ENCODE data around the gene EGFL7. TPM values are rescaled to one million over a fixed set of nuclear protein-coding genes. Genes with fewer than 3 reads are reported as not detected.

The EGFL7 gene
- total and polyA plus RNA-seq, 10 of the 15 experiments (the other 5 are each of a cell fraction or from before 2014, with no cell fraction given): 0.06 to 0.46 (median 0.19) TPM; not detected in 5

GRCh38 chr9:136630662-136630992, 32.1 kb upstream of the EGFL7 start:
- in situ Hi-C loops (cut with MboI): no loop called here
- WGBS (ENCODE audit: insufficient coverage, insufficient replicate concordance, low lambda C conversion rate, missing lambda C conversion rate): 57% methylated on average over 11 of the region's 12 CpGs

More at GRCh38 chr9:136630662-136630992, 32.1 kb upstream of the EGFL7 start:
- DNase-seq (ENCODE audit: low read depth, low spot score) (no peak), FAIRE-seq (no peak), ATAC-seq (no peak)
- ChIA-PET POLR2A (no interaction called here), RAD21 (ENCODE audit: unreplicated experiment) (interaction anchor here (7.7 kb wide), 1 partner anchor 144 kb away, joined by 126 read pairs; no protein-coding TSS in a partner anchor), SMC1A (ENCODE audit: uncharacterized antibody, unreplicated experiment) (interaction anchor here (1.0 to 1.8 kb wide), 3 partner anchors 24 to 142 kb away, joined by 3 to 14 read pairs (median 10); no protein-coding TSS in a partner anchor), CTCF (interaction anchor here (0.8 to 8.5 kb wide), 3 partner anchors 52 to 143 kb away, joined by 4 to 223 read pairs (median 10); no protein-coding TSS in a partner anchor)
- no peak overlapping the region for H3K4me3 ChIP-seq
- H3K27ac ChIP-seq (ENCODE audit: control insufficient read depth, insufficient read depth): no peak overlapping the region
- H4K20me1 ChIP-seq (ENCODE audit: control insufficient read depth, insufficient read depth): no peaks in the 10 kb centered on the region
- no peaks in the 10 kb centered on the region for H3K9me3 ChIP-seq (replicated peaks; ENCODE audit: control insufficient read depth, insufficient read depth, low read length)
- no peak overlapping the region for H2AFZ ChIP-seq (ENCODE audit: control insufficient read depth, low read depth, low read length)
- TF ChIP-seq PRDM15 (CRISPR knock-in tag; IDR thresholded peaks at IDR 0.05) (no peak), LARP7 (IDR thresholded peaks at IDR 0.05) (no peak), BCL3 (IDR thresholded peaks at IDR 0.05; ENCODE audit: borderline replicate concordance, insufficient read depth, low read depth, low read length, poor library complexity, severe bottlenecking) (peak; percentile 73)
- no peak overlapping the region for H3K4me2 ChIP-seq (ENCODE audit: control insufficient read depth, insufficient read depth)
- no TSS peak for BruUV-seq (replicated peaks)
- intact Hi-C loops (cut with micrococcal nuclease; ENCODE audit: unreplicated experiment): no loop called here
- no peaks in the 10 kb centered on the region for H3K36me3 ChIP-seq (ENCODE audit: control insufficient read depth in 2 of 2, insufficient read depth in 2 of 2, low read length in 1 of 2)
- no peaks in the 10 kb centered on the region; the same call in 1 of the 2 replicates for H3K4me1 ChIP-seq (ENCODE audit: control insufficient read depth, insufficient read depth, low read length)
- H3K9ac ChIP-seq (ENCODE audit: control insufficient read depth, insufficient read depth, low read length): no peak overlapping the region
- no peaks in the 10 kb centered on the region for H3K79me2 ChIP-seq (ENCODE audit: control insufficient read depth, insufficient read depth, low read length)
- no peaks in the 10 kb centered on the region; a peak in 2 of 4 replicates for H3K27me3 ChIP-seq (replicated peaks in 1 of 2; ENCODE audit: control insufficient read depth in 2 of 2, insufficient read depth in 2 of 2, low read length in 1 of 2)

All from GM12878 (cell line).